ENCODE measurements around the gene CYS1. TPM values are rescaled to one million over a fixed set of nuclear protein-coding genes. Genes with fewer than 3 reads are reported as not detected.

CYS1 gene
- total RNA-seq, 2 experiments from 2014 or later = 0.07 TPM; not detected in 1

DNA sequence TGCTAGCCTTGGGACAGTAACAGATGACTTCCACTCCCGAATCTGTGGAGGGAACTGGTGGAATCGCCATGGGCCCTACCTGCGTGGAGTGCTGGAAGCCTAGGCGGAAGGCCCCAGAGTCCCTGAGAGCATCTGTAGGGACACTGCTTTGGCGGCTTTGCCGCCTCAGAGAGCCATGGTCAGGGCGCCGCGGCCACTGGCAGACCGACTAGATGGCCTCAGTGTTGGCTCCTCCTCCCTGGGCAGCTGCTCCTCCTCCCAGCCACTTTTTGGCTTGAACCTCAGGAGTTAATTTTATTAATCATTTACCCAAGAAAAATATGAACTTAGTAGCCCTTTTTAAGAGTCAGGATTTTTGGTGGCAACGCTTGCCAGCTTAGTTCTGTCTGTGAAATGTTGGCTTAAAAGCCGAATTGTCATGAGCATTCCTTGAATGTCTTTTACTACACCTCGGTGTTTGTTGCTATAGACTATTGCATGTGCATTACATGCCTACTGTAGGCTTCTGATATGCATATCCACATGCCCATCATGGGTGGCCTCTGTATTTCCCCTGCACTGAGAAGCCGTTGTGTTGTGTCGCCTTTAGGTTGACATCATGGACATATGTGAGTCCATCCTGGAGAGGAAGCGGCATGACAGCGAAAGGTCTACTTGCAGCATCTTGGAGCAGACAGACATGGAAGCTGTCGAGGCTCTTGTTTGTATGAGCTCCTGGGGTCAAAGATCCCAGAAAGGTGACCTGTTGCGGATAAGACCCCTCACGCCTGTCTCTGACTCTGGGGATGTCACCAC is 34.5 kb downstream of the CYS1 start:
- intact Hi-C loops (cut with micrococcal nuclease) = loop anchor here (2.0 to 10.0 kb wide), 3 partner anchors 75 to 903 kb away; partner anchors contain the start of genes CPSF3 and ITGB1BP1
- H3K9me3 Mint-ChIP-seq = no peaks in the 10 kb centered on the region
- no peak overlapping the region for H3K4me3 Mint-ChIP-seq
- peaks cover 3% of the 10 kb centered on the region for H3K27me3 Mint-ChIP-seq
- ChIA-PET CTCF (interaction anchor here (0.9 to 12.7 kb wide), 9 partner anchors 9 to 363 kb away, joined by 3 to 149 read pairs (median 15); no protein-coding TSS in a partner anchor), POLR2A (no interaction called here)
- H3K27ac Mint-ChIP-seq = peak overlapping the region; percentile 25
- H3K4me1 Mint-ChIP-seq (ENCODE audit: low read depth) = peaks cover 22% of the 10 kb centered on the region
- peaks cover 6% of the 10 kb centered on the region for H3K36me3 Mint-ChIP-seq
- DNase-seq = no peak

DNA sequence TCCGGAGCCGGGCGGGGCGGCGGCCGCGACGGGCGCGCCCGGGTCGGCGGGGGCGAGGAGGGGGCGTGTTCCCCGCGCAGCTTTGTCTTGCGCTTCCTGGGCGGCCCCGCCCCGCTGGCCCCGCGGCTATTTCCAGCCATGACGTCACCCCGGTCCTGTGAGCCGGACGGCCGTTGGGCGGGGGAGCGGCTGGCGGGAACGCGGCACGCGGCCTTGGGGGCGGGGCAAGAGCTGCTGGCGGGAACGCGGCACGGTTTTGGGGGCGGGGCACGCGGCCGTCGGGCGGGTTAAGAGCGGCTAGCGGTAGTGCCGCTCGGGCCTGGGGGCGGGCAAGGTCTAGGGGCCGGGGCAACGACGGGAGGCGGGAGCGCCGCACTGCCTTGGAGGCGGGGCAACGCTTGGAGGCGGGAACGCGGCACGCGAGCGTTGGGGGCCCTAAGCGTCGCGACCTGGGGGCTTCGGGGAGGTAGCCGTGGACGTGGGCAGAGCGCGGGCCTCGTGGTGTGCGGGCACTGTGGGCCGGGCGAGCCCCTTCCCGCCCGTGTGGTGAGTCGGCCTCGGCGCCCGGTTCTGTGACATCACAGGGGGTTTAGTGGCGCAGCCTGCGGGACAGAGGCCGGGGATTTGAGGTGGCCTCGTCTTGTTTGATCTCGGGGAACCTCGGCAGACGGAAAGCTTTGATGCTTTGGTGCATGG is 36.2 kb downstream of the CYS1 start:
- H3K27me3 Mint-ChIP-seq = peaks cover 3% of the 10 kb centered on the region
- intact Hi-C loops (cut with micrococcal nuclease) = loop anchor here (1.0 to 10.0 kb wide), 5 partner anchors 77 to 619 kb away; partner anchors contain the start of genes CPSF3, GRHL1, ITGB1BP1 and TAF1B

DNA sequence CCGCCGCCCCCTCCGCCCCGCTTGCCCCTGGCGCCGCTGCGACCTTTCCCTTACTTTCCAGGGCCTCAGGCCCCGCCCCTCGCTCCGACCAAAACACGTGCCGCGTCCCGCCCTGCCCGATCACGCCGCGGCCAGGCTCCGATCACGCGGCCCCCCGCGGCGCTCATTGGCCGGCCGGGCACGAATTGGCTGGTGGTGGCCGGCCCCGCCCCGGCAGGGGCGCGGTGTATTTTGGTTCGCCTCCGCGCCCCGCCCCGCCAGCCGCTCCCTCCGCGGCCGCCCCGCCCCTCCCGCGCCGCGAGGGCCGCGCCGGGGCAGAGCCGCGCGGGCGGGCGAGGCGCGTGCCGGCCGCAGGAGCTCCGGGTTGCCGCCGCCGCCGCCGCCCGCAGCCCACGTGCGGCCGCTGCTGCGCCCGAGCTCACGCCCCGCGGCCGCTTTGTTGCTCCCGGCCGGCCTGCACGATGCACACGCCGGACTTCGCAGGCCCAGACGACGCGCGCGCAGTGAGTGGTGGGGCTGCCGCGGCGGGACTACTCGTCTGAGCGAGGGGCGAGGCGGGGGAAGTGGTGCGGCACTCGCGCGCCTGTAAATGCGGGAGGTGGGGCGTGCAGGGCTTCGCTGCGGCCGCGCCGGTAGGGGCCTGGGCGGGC is 36.8 kb downstream of the CYS1 start, which contains the start of gene KLF11:
KLF11 (plus strand) TSS at position 295 of the 650 bp plus-strand sequence; CDS start at position 462, 167 bp downstream.
- Mint-ChIP-seq H3K9me3 (no peaks in the 10 kb centered on the region), H3K36me3 (peaks cover 6% of the 10 kb centered on the region), H3K4me1 (ENCODE audit: low read depth) (peaks cover 22% of the 10 kb centered on the region), H3K4me3 (peak within 1 kb of the TSS; percentile 69), H3K27ac (peak within 1 kb of the TSS; percentile 57), H3K27me3 (peaks cover 3% of the 10 kb centered on the region)
- intact Hi-C loops (cut with micrococcal nuclease) = loop anchor here (5.0 to 10.0 kb wide), 3 partner anchors 201 to 619 kb away; partner anchors contain the start of genes CPSF3, ITGB1BP1, TAF1B and YWHAQ
- POLR2A ChIA-PET = interaction anchor here (1.3 to 1.4 kb wide), 3 partner anchors 9 to 200 kb away, joined by 3 to 4 read pairs (median 4); partner anchors contain the start of gene TAF1B
- peak; percentile 82 for DNase-seq
- CTCF ChIA-PET = interaction anchor here (0.7 to 12.7 kb wide), 6 partner anchors 29 to 243 kb away, joined by 3 to 149 read pairs (median 4); no protein-coding TSS in a partner anchor

More for the DNA sequence above, 36.2 kb downstream of the CYS1 start:
- ChIA-PET POLR2A (interaction anchor here (0.7 to 1.4 kb wide), 5 partner anchors 9 to 489 kb away, joined by 3 to 6 read pairs (median 4); partner anchors contain the start of genes ADAM17 and TAF1B), CTCF (interaction anchor here (0.7 to 12.7 kb wide), 9 partner anchors 9 to 274 kb away, joined by 3 to 149 read pairs (median 4); no protein-coding TSS in a partner anchor)
- H3K9me3 Mint-ChIP-seq = no peaks in the 10 kb centered on the region
- H3K27ac Mint-ChIP-seq = peak overlapping the region; percentile 47
- peaks cover 22% of the 10 kb centered on the region for H3K4me1 Mint-ChIP-seq (ENCODE audit: low read depth)
- H3K36me3 Mint-ChIP-seq = peaks cover 6% of the 10 kb centered on the region
- H3K4me3 Mint-ChIP-seq = peak overlapping the region; percentile 64
- DNase-seq = peak; percentile 94

DNA sequence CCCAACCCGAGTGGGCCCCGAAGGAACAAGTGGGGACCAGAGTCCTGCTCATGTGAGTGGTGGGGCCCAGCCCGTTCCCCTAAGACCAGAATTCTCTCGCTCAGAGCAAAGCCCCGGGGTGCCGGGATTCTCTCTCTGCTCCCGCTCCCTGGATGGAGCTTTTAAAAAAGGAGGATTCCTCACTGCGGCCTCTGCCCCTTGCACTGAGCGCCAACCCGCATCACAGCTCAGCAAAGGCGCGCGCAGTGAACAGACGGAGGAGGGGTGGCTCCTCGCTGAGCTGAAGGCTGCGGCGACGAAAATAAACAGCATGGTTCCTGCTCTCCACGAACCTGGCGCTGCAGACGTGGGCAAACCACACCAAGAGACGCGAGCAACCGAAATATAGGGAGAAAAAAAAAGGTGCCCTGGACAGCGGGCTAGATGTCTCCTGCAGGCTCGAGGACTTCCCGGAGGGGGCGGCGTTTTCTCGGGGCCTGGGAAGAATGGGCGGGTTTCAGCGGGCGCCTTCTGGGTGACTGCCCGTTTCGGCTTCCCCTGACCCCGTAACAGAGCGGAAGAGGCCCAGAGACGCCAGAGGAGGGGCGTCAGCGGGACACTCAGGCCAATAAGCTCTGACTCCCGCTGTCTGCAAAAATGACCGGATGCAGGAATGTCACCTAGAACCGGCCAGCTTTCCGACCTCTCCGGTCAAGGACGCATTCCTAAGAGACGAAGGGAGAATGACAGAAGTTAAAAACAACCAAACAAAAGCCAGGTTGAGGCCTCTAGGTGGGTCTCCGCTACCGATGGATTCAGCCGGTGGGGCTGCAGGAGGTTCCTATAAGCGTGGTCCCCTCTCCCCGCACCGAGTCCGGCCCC is 37.7 kb downstream of the CYS1 start:
- intact Hi-C loops (cut with micrococcal nuclease) = loop anchor here (5.0 to 10.0 kb wide), 3 partner anchors 200 to 618 kb away; partner anchors contain the start of genes CPSF3, ITGB1BP1, TAF1B and YWHAQ
- no peaks in the 10 kb centered on the region for H3K9me3 Mint-ChIP-seq

DNA sequence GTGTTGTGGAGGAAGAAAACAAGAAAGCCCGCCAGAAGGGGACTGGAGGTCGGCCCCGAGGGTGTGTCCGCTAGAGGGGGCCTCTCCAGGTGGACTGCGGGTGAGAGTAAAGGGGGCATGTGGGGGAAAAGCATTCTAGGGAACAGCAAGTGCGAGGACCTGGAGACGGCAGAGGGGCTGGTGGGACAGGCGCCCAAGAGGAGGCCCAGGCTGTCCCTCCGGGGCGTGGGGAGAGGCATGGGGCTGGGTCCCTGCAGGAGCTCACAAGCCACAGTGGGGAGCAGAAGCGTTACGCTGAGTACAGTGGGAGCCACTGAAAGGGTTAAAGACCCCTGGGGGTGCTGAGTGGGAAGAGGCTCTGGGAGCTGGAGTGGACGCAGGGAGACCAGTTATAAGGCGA is 38.5 kb downstream of the CYS1 start:
- Mint-ChIP-seq H3K4me1 (ENCODE audit: low read depth) (peaks cover 22% of the 10 kb centered on the region), H3K36me3 (peaks cover 6% of the 10 kb centered on the region), H3K27ac (no peak overlapping the region), H3K27me3 (peaks cover 3% of the 10 kb centered on the region), H3K9me3 (no peaks in the 10 kb centered on the region), H3K4me3 (no peak overlapping the region)
- ChIA-PET POLR2A (interaction anchor here (1.1 kb wide), 1 partner anchor 198 kb away, joined by 4 read pairs; the partner anchor contains the start of gene TAF1B), CTCF (interaction anchor here (0.9 to 12.7 kb wide), 2 partner anchors 228 to 406 kb away, joined by 3 to 149 read pairs; no protein-coding TSS in a partner anchor)
- intact Hi-C loops (cut with micrococcal nuclease) = loop anchor here (5.0 to 10.0 kb wide), 3 partner anchors 199 to 617 kb away; partner anchors contain the start of genes CPSF3, ITGB1BP1, TAF1B and YWHAQ
- DNase-seq = no peak

More for the DNA sequence above, 37.7 kb downstream of the CYS1 start:
- peaks cover 22% of the 10 kb centered on the region for H3K4me1 Mint-ChIP-seq (ENCODE audit: low read depth)
- CTCF ChIA-PET = interaction anchor here (0.9 to 12.7 kb wide), 4 partner anchors 54 to 407 kb away, joined by 3 to 149 read pairs (median 4); no protein-coding TSS in a partner anchor
- H3K36me3 Mint-ChIP-seq = peaks cover 6% of the 10 kb centered on the region
- H3K4me3 Mint-ChIP-seq = peak overlapping the region; percentile 69
- H3K27ac Mint-ChIP-seq = peak overlapping the region; percentile 57
- DNase-seq = peak; percentile 34
- POLR2A ChIA-PET = interaction anchor here (1.1 to 1.4 kb wide), 3 partner anchors 13 to 199 kb away, joined by 3 to 4 read pairs (median 4); partner anchors contain the start of gene TAF1B
- H3K27me3 Mint-ChIP-seq = peaks cover 3% of the 10 kb centered on the region

DNA sequence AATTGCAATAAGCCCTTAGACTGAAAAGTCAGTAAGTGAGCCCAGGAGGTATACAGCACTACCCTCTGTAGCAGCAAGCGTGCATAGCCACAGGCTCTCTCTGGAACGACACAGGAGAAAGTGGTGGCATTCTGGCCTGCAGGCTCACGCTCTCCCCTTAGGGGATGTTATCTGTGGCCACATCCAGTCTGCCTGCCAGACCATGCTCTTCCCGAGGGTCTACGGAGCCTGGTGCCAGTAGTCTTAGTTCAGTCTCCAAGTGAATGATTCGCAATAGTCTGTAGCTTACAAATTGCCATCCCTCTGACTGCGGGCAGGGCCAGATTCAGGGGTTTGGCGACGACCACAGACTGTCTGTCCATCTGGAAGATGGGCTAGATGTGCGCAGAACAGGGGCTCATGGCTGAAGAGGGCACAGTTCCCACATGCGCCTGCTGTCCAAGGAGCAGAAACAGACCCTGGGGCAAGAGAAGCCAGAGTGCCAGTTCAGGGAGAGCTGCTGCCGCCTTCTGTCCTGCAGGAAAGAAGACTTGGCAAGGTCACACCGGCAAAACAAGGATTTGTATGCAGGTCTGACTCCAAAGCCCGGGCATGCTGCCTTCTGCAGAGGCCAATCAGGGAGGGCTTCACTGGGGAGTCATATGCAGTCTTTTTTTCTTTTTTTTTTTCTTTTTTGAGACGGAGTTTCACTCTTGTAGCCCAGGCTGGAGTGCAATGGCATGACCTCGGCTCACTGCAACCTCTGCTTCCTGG is 40.4 kb downstream of the CYS1 start:
- DNase-seq = no peak
- Mint-ChIP-seq H3K36me3 (peaks cover 2% of the 10 kb centered on the region), H3K4me1 (ENCODE audit: low read depth) (peaks cover 31% of the 10 kb centered on the region), H3K27me3 (peaks cover 3% of the 10 kb centered on the region), H3K4me3 (no peak overlapping the region), H3K27ac (no peak overlapping the region), H3K9me3 (no peaks in the 10 kb centered on the region)
- POLR2A ChIA-PET = no interaction called here
- CTCF ChIA-PET = interaction anchor here (1.5 to 7.1 kb wide), 2 partner anchors 56 to 226 kb away, joined by 3 to 44 read pairs; no protein-coding TSS in a partner anchor
- intact Hi-C loops (cut with micrococcal nuclease) = loop anchor here (5.0 to 10.0 kb wide), 3 partner anchors 198 to 615 kb away; partner anchors contain the start of genes CPSF3, ITGB1BP1, TAF1B and YWHAQ

DNA sequence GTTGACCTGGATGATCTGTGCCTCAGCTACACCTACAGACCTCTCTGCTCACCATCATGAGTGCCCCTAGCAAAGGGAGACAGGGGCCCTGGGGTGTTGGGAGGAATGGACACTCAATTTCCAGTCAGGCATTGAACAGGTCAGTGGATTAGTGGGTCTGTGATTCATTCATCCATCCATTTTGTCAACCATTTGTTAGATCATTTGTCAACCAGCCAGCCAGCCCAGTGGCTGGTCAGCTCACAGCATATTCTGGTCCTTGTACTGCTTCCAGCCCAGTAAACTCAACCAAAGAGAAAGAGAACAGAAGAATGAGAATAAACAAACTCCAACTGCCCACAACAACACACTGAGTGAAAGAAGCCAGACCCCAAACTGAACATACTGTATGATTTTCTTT is 41.5 kb downstream of the CYS1 start:
- ChIA-PET POLR2A (no interaction called here), CTCF (interaction anchor here (1.5 to 7.1 kb wide), 3 partner anchors 9 to 225 kb away, joined by 3 to 44 read pairs (median 29); no protein-coding TSS in a partner anchor)
- H3K27me3 Mint-ChIP-seq = peaks cover 3% of the 10 kb centered on the region
- H3K4me3 Mint-ChIP-seq = no peak overlapping the region
- no peaks in the 10 kb centered on the region for H3K9me3 Mint-ChIP-seq
- H3K36me3 Mint-ChIP-seq = peaks cover 2% of the 10 kb centered on the region
- intact Hi-C loops (cut with micrococcal nuclease) = no loop called here
- H3K27ac Mint-ChIP-seq = no peak overlapping the region
- peaks cover 26% of the 10 kb centered on the region for H3K4me1 Mint-ChIP-seq (ENCODE audit: low read depth)
- DNase-seq = no peak

DNA sequence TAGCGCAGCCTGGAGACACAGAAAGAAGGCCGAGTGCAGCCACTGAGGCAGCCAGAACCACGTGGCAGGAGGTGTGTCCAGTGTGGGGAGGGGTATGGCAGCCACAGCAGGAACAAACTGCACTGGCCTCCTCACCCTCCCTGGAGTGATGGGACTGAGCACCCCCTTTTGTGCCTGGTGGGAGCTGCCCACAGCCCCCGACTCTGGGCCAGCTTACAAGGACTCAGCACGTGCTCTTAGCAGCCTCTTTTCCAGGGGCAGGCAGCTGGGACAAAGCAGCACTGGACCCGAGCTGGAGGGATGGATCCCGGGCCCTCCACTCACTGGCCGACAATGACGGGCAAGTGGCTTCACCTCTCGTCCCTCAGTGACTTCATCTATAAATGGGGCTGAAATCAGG is 42.1 kb downstream of the CYS1 start:
- peaks cover 3% of the 10 kb centered on the region for H3K27me3 Mint-ChIP-seq
- DNase-seq = no peak
- ChIA-PET POLR2A (no interaction called here), CTCF (interaction anchor here (1.5 to 7.1 kb wide), 3 partner anchors 10 to 225 kb away, joined by 3 to 44 read pairs (median 29); no protein-coding TSS in a partner anchor)
- H3K36me3 Mint-ChIP-seq = peaks cover 2% of the 10 kb centered on the region
- H3K27ac Mint-ChIP-seq = no peak overlapping the region
- no peak overlapping the region for H3K4me3 Mint-ChIP-seq
- H3K4me1 Mint-ChIP-seq (ENCODE audit: low read depth) = peaks cover 26% of the 10 kb centered on the region
- no peaks in the 10 kb centered on the region for H3K9me3 Mint-ChIP-seq
- intact Hi-C loops (cut with micrococcal nuclease) = no loop called here

DNA sequence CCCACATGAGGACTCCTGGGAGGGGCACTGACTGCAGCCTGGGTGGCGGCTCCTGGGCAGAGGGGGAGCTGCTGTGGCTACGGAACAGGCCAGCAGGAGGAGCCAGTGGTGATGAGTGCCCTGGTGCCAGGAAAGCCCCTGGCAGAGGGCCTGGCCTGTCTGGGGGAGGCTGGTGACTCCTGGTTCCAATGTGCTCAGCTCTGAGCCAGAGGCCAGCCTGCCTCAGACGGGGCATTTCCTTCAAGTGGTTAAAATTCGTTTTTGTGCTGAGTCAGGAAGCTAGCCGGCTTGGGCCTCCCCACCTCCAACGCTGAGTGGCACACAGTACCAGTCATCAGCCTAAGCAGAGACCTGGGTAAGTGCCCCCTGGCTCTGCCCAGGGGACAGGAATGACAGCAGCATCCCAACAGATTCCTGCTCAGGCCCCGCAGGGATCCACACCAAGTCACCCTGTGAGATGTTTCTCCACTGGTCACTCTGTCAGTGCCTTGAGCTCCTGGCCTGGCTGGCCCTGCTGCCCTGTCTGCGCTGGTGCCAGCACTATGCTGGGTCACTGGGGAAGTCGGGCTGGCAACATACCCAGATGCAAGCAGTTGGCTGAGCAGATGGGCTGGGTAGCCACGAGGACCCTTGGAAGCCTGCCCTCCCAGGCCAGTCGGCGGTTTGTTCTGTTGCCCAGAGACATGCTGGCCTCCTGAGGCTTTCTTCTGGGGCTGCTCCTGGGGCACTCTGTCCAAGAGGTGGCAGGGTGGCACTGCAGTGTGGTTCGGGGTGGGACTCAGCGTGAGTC is 43.9 kb downstream of the CYS1 start:
- H3K27ac Mint-ChIP-seq = peak overlapping the region; percentile 50
- H3K36me3 Mint-ChIP-seq = no peaks in the 10 kb centered on the region
- no peak overlapping the region for H3K4me3 Mint-ChIP-seq
- POLR2A ChIA-PET = no interaction called here
- CTCF ChIA-PET = interaction anchor here (0.6 to 7.1 kb wide), 5 partner anchors 12 to 223 kb away, joined by 3 to 44 read pairs (median 3); no protein-coding TSS in a partner anchor
- no peaks in the 10 kb centered on the region for H3K9me3 Mint-ChIP-seq
- H3K27me3 Mint-ChIP-seq = no peaks in the 10 kb centered on the region
- peak; percentile 77 for DNase-seq
- intact Hi-C loops (cut with micrococcal nuclease) = no loop called here
- peaks cover 19% of the 10 kb centered on the region for H3K4me1 Mint-ChIP-seq (ENCODE audit: low read depth)
